ENCODE results near the gene CCDC15.

- TF ChIP-seq, protein P1, sequence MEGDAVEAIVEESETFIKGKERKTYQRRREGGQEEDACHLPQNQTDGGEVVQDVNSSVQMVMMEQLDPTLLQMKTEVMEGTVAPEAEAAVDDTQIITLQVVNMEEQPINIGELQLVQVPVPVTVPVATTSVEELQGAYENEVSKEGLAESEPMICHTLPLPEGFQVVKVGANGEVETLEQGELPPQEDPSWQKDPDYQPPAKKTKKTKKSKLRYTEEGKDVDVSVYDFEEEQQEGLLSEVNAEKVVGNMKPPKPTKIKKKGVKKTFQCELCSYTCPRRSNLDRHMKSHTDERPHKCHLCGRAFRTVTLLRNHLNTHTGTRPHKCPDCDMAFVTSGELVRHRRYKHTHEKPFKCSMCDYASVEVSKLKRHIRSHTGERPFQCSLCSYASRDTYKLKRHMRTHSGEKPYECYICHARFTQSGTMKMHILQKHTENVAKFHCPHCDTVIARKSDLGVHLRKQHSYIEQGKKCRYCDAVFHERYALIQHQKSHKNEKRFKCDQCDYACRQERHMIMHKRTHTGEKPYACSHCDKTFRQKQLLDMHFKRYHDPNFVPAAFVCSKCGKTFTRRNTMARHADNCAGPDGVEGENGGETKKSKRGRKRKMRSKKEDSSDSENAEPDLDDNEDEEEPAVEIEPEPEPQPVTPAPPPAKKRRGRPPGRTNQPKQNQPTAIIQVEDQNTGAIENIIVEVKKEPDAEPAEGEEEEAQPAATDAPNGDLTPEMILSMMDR (IDR thresholded peaks at IDR 0.05; ENCODE audit: borderline replicate concordance, extremely low read depth, low read length, poor library complexity, severe bottlenecking) = no peak
- TF ChIP-seq EZH2 (IDR thresholded peaks at IDR 0.05; ENCODE audit: borderline replicate concordance, low read depth, low read length, severe bottlenecking) = no peak
Observed at GRCh38 chr11:125005491-125005890, 51.5 kb downstream of the CCDC15 start.
